HG03045 (cell line): ENCODE results near the gene PTPRM.

Experiments used
- ATAC-seq: cut with Tn5 transposase; IDR thresholded peaks from one replicate; pipeline ENCODE4 v1.9.1; 2021; ENCODE audit warnings: mild to moderate bottlenecking, moderate library complexity; ENCODE audit not compliant: unreplicated experiment

PTPRM gene

DNA sequence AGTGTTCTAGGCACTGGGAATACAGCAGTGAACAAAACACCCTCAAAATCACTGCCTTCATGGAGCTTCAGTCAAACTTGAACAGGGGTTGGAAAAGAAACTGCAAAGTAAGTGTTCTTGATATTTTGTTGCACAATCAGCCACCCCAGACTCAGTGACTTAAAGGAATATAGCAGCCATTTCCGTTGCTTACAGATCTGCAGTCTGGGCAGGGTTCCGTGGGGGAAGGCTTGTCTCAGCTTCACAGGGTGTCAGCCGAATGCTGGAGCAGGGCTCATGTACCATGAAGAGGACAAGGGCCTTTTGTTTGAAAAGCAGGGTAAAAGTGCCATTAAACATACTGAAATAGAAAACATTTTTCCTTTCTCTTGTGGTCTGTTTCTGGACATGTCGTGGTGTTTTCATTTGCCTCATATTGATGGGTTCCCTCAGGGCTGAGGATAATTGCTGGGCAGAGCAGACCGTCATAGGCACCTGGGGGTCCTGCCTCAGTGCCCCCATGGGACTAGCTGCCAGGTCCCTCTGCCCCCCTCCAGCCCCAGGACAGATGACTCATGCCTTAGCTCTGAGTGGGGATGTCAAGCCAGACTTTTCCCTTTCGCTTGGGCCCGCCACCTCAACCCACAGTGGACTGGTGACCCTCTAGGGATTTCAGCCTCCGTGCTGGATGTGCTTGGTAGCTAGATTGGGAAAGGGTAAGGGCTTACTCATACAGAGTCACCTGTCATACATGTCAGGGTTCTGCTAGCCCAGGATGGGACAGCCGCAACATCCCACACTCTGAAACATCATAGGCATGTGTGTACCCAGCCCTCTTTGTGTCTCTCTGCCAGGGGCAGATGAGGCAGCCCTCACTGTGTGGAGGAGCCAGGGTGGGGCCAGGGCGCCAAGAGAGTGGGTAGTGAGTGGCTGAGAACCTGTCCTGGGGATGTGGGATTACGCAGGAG is 96.5 kb downstream of the PTPRM start:
- no peak for ATAC-seq

DNA sequence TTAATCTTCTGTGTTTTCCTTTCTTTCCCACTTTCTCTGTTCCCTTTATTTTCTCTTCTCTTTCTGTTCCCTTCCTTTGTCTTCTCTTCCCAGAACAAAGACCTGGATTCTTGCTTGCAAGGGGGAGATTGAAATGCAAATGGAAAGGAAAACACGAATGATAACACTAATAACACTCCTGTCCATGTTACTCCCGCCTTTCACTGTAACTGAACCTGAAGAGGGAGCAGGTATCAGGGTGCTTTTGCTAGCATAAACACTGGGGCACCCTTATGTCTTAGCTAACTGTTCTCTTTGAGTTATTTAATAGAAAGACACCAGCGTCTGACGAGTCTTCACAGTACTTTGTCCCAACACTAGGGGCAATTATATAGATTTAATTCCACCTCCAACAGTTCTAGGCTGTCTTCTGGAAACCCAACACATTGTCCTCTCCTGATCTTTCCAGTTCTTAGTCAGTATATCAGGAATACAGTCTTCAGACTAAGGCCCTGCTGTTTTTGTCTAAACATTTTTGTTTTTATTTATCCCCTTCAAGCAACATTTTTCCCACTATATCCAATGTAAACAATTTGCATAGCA is 99.2 kb downstream of the PTPRM start:
- no peak for ATAC-seq

DNA sequence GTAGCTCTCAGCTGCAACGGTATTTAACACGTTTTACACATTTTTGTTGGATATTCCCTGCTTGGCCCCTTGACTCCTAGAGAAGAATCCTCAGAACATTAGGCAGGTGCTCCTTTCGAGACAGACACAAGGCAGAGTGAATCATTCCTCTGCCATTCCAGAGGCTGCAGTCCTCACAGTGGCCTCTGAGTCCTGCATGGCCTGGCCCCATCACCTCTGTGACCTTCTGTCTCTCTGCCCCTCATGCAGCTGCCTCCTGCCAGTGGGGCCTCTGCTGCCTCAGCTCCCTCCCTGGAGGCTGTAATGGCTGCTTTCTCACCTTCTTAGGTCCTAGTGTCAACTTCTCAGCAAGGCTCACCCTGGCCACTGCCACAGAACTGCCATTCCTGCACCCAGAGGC is 101.3 kb downstream of the PTPRM start:
- ATAC-seq: no peak

DNA sequence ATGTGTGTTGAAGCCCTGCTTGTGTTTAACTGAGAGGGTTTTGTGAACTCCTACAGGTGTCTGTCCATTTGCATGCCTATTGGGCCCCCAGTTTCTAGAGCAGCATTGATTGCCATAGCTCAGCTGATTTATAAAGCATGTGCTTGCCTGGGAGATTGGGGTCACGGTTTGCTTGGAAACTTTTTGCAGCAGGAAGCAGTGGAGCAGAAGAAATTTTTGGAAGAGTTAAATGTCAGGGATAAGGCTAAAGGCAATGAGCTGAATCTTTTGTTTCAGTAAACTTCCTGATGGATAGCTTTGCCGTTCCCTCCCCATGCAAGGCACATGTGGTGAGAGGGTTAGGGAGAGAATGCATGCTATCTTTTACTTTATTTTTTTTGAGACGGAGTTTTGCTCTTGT is 102.2 kb downstream of the PTPRM start:
- no peak for ATAC-seq

DNA sequence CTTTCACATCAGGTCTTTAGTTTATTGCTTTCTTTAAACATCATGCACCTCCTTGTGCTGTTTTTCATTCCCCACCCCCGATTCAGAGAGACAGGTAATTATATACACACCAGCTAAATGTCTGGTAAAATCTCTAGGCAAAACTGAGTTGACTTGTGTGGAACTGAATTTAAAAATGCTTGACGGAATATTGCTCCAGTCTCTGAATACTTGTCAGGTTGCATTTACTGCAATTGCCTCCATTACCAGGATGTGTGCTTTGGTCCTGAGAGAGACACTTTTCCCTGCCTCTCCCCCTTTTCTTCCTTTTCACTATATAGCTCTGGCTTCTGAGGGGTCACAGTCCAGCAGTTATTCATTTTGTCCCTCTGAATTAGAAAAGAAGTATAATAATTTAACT is 104.0 kb downstream of the PTPRM start:
- ATAC-seq: no peak

- ATAC-seq: no peak
Measured at GRCh38 chr18:7676253-7676873, 109.2 kb downstream of the PTPRM start.

GRCh38 chr18:7677001-7677400 is 109.9 kb downstream of the PTPRM start:
- no peak for ATAC-seq

DNA sequence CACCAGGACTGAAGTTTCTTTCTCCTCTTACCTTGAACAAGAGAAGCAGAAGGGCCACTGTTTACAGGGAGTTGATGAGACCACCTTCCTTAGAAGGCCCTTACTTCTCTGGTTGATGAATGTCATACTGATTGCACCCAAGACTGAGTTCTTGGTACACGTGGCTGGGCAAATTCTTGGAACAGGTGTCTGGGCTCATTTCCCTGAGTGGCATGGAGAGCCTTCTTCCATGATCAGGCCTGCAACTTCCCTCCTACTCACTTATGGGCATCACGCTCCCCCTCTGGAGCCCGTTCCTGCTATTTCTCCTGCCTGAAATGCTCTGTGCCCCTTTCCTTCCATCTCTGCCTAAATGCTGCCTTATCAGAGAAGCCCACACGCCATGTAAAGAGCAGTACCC is 110.3 kb downstream of the PTPRM start:
- no peak for ATAC-seq

GRCh38 chr18:7678389-7678788 is 111.3 kb downstream of the PTPRM start:
- no peak for ATAC-seq

GRCh38 chr18:7678801-7679200 is 111.7 kb downstream of the PTPRM start:
- no peak for ATAC-seq

- ATAC-seq: no peak
Measured at GRCh38 chr18:7681298-7681697, 114.2 kb downstream of the PTPRM start.

- ATAC-seq: no peak
Measured at GRCh38 chr18:7682321-7682720, 115.2 kb downstream of the PTPRM start.

DNA sequence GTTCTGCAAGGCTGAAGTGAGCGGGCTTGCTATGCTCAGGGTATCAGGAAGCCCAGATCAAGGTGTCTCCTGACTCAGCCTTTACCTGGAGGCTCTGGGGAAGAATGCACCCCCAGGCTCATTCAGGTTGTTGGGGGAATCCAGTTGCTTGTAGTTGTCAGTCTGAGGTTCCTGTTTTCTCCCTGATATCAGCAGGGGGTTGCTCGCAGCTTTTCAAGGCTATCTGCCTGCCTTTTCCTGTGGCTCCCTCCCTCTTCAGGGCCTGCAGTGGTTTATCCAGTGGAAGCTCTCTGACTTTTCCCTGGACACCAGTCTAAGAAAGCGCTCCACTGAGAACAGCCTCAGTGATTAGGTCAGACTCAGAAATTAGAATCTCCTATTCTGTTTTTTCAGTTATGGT is 116.6 kb downstream of the PTPRM start:
- no peak for ATAC-seq

DNA sequence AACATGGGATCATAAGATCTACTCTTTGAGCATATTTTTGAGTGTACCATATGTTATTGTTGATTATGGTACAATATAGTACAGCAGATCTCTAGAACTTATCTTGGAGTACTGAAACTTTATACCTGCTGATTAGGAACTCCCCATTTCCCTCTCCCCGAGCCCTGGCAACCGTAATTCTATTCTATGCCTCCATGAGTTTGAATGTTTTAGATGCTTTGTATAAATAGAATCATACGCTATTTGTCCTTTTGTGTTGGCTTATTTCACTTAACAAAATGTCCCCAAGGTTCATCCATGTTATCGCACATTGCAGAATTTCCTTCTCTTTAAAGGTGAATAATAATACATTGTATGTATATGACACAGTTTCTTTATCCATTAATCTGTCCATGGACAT is 117.2 kb downstream of the PTPRM start:
- no peak for ATAC-seq

DNA sequence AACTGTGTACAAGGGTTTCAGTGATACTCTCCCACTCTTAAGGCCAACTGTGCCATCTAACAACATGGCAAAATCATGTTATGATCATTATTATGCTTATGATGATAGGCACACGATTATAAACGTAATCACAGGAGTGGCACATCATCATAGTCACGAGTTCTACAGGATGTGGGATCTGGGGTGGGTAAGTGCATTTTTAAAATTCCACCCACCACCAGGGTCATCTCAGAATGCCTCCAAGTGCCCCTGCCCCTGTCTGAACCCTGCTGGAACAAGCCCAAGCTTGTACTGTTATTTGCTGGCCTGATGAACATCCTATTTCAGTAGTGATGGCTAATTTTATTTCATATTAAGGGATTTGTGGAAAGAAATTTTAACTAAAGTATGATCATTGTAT is 117.8 kb downstream of the PTPRM start:
- ATAC-seq: no peak

GRCh38 chr18:7686278-7686677 is 119.2 kb downstream of the PTPRM start:
- no peak for ATAC-seq

GRCh38 chr18:7688580-7688979 is 121.5 kb downstream of the PTPRM start:
- no peak for ATAC-seq

DNA sequence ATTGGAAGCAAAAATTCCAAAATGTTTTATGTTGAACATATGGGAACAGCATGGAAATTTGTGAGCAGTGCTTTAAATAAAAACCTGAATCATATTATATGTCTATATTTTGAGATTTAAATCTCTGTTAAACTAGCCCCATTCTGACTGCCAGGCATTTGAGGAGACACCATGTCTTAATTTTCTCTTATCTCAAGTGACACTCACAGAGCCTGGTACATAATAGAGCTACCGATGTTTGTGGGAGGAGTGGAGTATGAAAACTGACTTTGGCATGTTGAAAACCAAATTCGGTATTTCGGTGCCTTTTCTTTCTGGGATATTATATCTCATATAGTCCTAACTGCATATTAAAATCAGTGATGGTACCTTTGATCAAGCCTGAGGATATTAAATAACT is 124.1 kb downstream of the PTPRM start:
- no peak for ATAC-seq

- no peak for ATAC-seq
Measured at GRCh38 chr18:7696780-7697179, 129.7 kb downstream of the PTPRM start.

- no peak for ATAC-seq
Measured at GRCh38 chr18:7697306-7697705, 130.2 kb downstream of the PTPRM start.

- no peak for ATAC-seq
Measured at GRCh38 chr18:7711495-7711894, 144.4 kb downstream of the PTPRM start.

GRCh38 chr18:7720395-7720794 is 153.3 kb downstream of the PTPRM start:
- no peak for ATAC-seq
